ENCODE data around the gene XYLT1. TPM values are rescaled to one million over a fixed set of nuclear protein-coding genes. Genes with fewer than 3 reads are reported as not detected.

The XYLT1 gene
- total and polyA plus RNA-seq, 2 of the 4 experiments (the other 2 are of a cell fraction), result 9.0 to 12.7 TPM

GRCh38 chr16:17301184-17301583 is 169.6 kb downstream of the XYLT1 start:
- intact Hi-C loops (cut with micrococcal nuclease) (no loop called here), dilution Hi-C loops (cut with HindIII; ENCODE audit: low sequenced_read_pairs, unreplicated experiment) (no loop called here), in situ Hi-C loops (cut with MboI; ENCODE audit: low sequenced_read_pairs) (no loop called here)
- Histone ChIP-seq H2BK20ac (ENCODE audit: low read depth, low read length) (no peak overlapping the region), H4K8ac (ENCODE audit: low read depth in 2 of 2, low read length in 2 of 2) (no peak overlapping the region), H3K36me3 (ENCODE audit: control insufficient read depth, insufficient read depth, low read length) (no peaks in the 10 kb centered on the region), H4K20me1 (ENCODE audit: insufficient read depth, low read length) (peaks cover 4% of the 10 kb centered on the region; the same call in 1 of the 2 replicates), H3K79me1 (ENCODE audit: low read depth in 1 of 2, low read length in 2 of 2) (peaks cover 8 to 10% of the 10 kb centered on the region in 2 experiments; a peak in 3 of 4 replicates), H2AK5ac (ENCODE audit: low read depth, low read length) (no peak overlapping the region), H2BK5ac (ENCODE audit: low read depth, low read length, poor library complexity, severe bottlenecking) (no peak overlapping the region), H3K4me3 (ENCODE audit: insufficient read depth, low read depth, low read length) (no peak overlapping the region), H3K18ac (ENCODE audit: low read depth, low read length) (no peak overlapping the region), H3K56ac (ENCODE audit: extremely low read depth, insufficient read depth, low read length) (no peak overlapping the region), H4K5ac (ENCODE audit: low read depth, low read length) (no peak overlapping the region), H2BK120ac (ENCODE audit: low read depth, low read length) (no peak overlapping the region), H3K27ac (ENCODE audit: insufficient read depth, low read length) (no peak overlapping the region), H3K23ac (ENCODE audit: low read depth, low read length) (no peak overlapping the region), H2AFZ (replicated peaks; ENCODE audit: low read length, poor library complexity) (no peak overlapping the region), H3K4me1 (ENCODE audit: control insufficient read depth, insufficient read depth, low read length) (no peaks in the 10 kb centered on the region), H3K4ac (ENCODE audit: low read depth, low read length) (no peak overlapping the region), H3K9me3 (ENCODE audit: control insufficient read depth, insufficient read depth, low read length) (no peaks in the 10 kb centered on the region), H3K9ac (ENCODE audit: low read depth, low read length) (no peak overlapping the region), H3K4me2 (ENCODE audit: low read depth, low read length) (no peak overlapping the region), H3K27me3 (ENCODE audit: control insufficient read depth, insufficient read depth, low read length) (no peaks in the 10 kb centered on the region), H3K14ac (replicated peaks; ENCODE audit: low read depth, low read length) (no peak overlapping the region), H2BK15ac (ENCODE audit: low read depth, low read length) (no peak overlapping the region), H4K91ac (ENCODE audit: insufficient read depth, low read depth, low read length) (no peak overlapping the region), H2AK9ac (replicated peaks; ENCODE audit: low read depth, low read length, poor library complexity) (no peak overlapping the region), H3K9me1 (ENCODE audit: insufficient read depth, low read length) (peaks cover 6% of the 10 kb centered on the region; the same call in 1 of the 2 replicates)
- ATAC-seq (ENCODE audit: low read depth) (no peak), DNase-seq (no peak)
- ChIA-PET CTCF (no interaction called here), POLR2A (ENCODE audit: unreplicated experiment) (no interaction called here)
- TF ChIP-seq FOS (IDR thresholded peaks at IDR 0.05; ENCODE audit: low read depth, low read length) (no peak), POLR2A (IDR thresholded peaks at IDR 0.05; ENCODE audit: low read depth, low read length) (no peak), CTCF (conservative IDR thresholded peaks at IDR 0.05; ENCODE audit: low read depth, low read length) (no peak), RFX5 (IDR thresholded peaks at IDR 0.05; ENCODE audit: low read depth, low read length) (no peak), USF2 (IDR thresholded peaks at IDR 0.05; ENCODE audit: low read depth, low read length) (no peak), MAFK (IDR thresholded peaks at IDR 0.05; ENCODE audit: low read depth, low read length) (no peak), ELK1 (IDR thresholded peaks at IDR 0.05; ENCODE audit: borderline replicate concordance, low read depth, low read length) (no peak), MAZ (IDR thresholded peaks at IDR 0.05; ENCODE audit: borderline replicate concordance, low read depth, low read length) (no peak)
- BruUV-seq (replicated peaks), result no TSS peak
- WGBS, 2 experiments (ENCODE audit: extremely low coverage in 2 of 2, insufficient read length in 1 of 2), result no CpG with 5 or more reads among the region's 4 CpGs
